Measurements from ENCODE around the gene GPR153. TPM values are rescaled to one million over a fixed set of nuclear protein-coding genes. Genes with fewer than 3 reads are reported as not detected.

GPR153 gene
- polyA plus RNA-seq, 3 donors, result 0.04 to 0.69 TPM; not detected in 1

DNA sequence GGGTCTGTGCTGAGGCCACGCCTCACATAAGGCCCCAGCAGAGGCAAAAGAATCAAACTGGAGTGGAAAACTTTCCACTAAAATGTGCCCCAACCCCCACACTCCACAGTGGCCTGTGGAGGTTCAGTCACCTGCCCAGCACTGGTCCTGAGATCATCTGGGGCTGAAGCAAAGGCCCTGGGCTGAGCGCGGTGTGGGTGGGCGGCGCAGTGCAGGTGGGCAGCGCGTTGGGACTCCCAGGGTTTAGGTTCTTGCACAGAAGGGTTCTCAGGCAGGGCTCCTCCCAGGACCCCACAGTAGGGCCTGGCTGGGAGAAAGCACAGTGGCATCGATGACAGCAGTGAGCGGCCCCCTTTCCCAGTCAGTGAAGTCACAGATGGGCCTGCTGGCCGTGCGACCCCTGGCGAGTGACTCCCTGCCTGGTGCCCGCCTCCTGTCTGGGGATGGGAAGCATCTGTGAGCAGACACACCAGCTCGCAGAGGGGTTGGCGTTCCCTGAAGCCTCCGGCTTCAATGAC, 13.8 kb upstream of the GPR153 start:
- Histone ChIP-seq H3K4me3 (replicated peaks in 1 of 3; ENCODE audit: low read depth in 2 of 3, low read length in 3 of 3) (no peak overlapping the region), H3K9ac (ENCODE audit: insufficient read depth, low read length, poor library complexity, severe bottlenecking) (no peak overlapping the region), H3K79me2 (ENCODE audit: insufficient read depth, low read length) (no peaks in the 10 kb centered on the region), H4K20me1 (ENCODE audit: insufficient read depth, low read length) (no peaks in the 10 kb centered on the region), H3K36me3 (replicated peaks in 1 of 2; ENCODE audit: control insufficient read depth in 1 of 2, insufficient read depth in 2 of 2, low read length in 2 of 2) (no peaks in the 10 kb centered on the region), H3K4me1 (ENCODE audit: control insufficient read depth in 1 of 2, insufficient read depth in 2 of 2, low read length in 2 of 2) (no peaks in the 10 kb centered on the region), H3K27me3 (ENCODE audit: control insufficient read depth in 2 of 2, insufficient read depth in 2 of 2, low read length in 2 of 2) (no peaks in the 10 kb centered on the region), H3K27ac (ENCODE audit: low read depth in 1 of 2, low read length in 2 of 2) (no peak overlapping the region), H3K4me2 (replicated peaks; ENCODE audit: extremely low read depth, low read length, poor library complexity, severe bottlenecking) (no peak overlapping the region), H3K9me3 (replicated peaks in 1 of 2; ENCODE audit: control insufficient read depth in 1 of 2, insufficient read depth in 1 of 2, low read length in 2 of 2) (no peaks in the 10 kb centered on the region), H2AFZ (ENCODE audit: insufficient read depth, low read depth, low read length, poor library complexity, severe bottlenecking) (no peak overlapping the region)
- 97% methylated on average over 14 of the region's 16 CpGs for WGBS (ENCODE audit: insufficient coverage)
- intact Hi-C loops (cut with micrococcal nuclease), result no loop called here
- H3K36me3 Mint-ChIP-seq, result no peaks in the 10 kb centered on the region
- no peaks in the 10 kb centered on the region for H3K9me3 Mint-ChIP-seq
- no peak overlapping the region for H3K27ac Mint-ChIP-seq
- no peak overlapping the region for H3K4me3 Mint-ChIP-seq
- no peaks in the 10 kb centered on the region for H3K27me3 Mint-ChIP-seq (ENCODE audit: low read depth in 3 of 3)
- TF ChIP-seq, protein P1, sequence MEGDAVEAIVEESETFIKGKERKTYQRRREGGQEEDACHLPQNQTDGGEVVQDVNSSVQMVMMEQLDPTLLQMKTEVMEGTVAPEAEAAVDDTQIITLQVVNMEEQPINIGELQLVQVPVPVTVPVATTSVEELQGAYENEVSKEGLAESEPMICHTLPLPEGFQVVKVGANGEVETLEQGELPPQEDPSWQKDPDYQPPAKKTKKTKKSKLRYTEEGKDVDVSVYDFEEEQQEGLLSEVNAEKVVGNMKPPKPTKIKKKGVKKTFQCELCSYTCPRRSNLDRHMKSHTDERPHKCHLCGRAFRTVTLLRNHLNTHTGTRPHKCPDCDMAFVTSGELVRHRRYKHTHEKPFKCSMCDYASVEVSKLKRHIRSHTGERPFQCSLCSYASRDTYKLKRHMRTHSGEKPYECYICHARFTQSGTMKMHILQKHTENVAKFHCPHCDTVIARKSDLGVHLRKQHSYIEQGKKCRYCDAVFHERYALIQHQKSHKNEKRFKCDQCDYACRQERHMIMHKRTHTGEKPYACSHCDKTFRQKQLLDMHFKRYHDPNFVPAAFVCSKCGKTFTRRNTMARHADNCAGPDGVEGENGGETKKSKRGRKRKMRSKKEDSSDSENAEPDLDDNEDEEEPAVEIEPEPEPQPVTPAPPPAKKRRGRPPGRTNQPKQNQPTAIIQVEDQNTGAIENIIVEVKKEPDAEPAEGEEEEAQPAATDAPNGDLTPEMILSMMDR (IDR thresholded peaks at IDR 0.05), result no peak
- no peak for DNase-seq
- no peaks in the 10 kb centered on the region for H3K4me1 Mint-ChIP-seq

GRCh38 chr1:6274102-6274501, 13.2 kb upstream of the GPR153 start:
- no peaks in the 10 kb centered on the region for H3K36me3 Mint-ChIP-seq
- Histone ChIP-seq H3K4me2 (replicated peaks; ENCODE audit: extremely low read depth, low read length, poor library complexity, severe bottlenecking) (no peak overlapping the region), H2AFZ (ENCODE audit: insufficient read depth, low read depth, low read length, poor library complexity, severe bottlenecking) (no peak overlapping the region), H3K4me3 (replicated peaks in 1 of 3; ENCODE audit: low read depth in 2 of 3, low read length in 3 of 3) (no peak overlapping the region), H3K27ac (ENCODE audit: low read depth in 1 of 2, low read length in 2 of 2) (no peak overlapping the region), H3K9me3 (replicated peaks in 1 of 2; ENCODE audit: control insufficient read depth in 1 of 2, insufficient read depth in 1 of 2, low read length in 2 of 2) (no peaks in the 10 kb centered on the region), H3K4me1 (ENCODE audit: control insufficient read depth in 1 of 2, insufficient read depth in 2 of 2, low read length in 2 of 2) (no peaks in the 10 kb centered on the region), H3K27me3 (ENCODE audit: control insufficient read depth in 2 of 2, insufficient read depth in 2 of 2, low read length in 2 of 2) (no peaks in the 10 kb centered on the region), H3K79me2 (ENCODE audit: insufficient read depth, low read length) (no peaks in the 10 kb centered on the region), H3K9ac (ENCODE audit: insufficient read depth, low read length, poor library complexity, severe bottlenecking) (no peak overlapping the region), H3K36me3 (replicated peaks in 1 of 2; ENCODE audit: control insufficient read depth in 1 of 2, insufficient read depth in 2 of 2, low read length in 2 of 2) (no peaks in the 10 kb centered on the region), H4K20me1 (ENCODE audit: insufficient read depth, low read length) (no peaks in the 10 kb centered on the region)
- H3K4me3 Mint-ChIP-seq, result no peak overlapping the region
- H3K9me3 Mint-ChIP-seq, result no peaks in the 10 kb centered on the region
- no peaks in the 10 kb centered on the region for H3K4me1 Mint-ChIP-seq
- no peaks in the 10 kb centered on the region for H3K27me3 Mint-ChIP-seq (ENCODE audit: low read depth in 3 of 3)
- TF ChIP-seq, protein P1 (IDR thresholded peaks at IDR 0.05), result no peak
- 91% methylated on average over 9 of the region's 11 CpGs for WGBS (ENCODE audit: insufficient coverage)
- intact Hi-C loops (cut with micrococcal nuclease), result no loop called here
- no peak for DNase-seq
- H3K27ac Mint-ChIP-seq, result no peak overlapping the region

Data from CD14-positive monocyte (primary cell).